HepG2 (cell line): ENCODE results near the gene GGA1. TPM values are rescaled to one million over a fixed set of nuclear protein-coding genes. Genes with fewer than 3 reads are reported as not detected.

Experiments
- ATF6 ChIP-seq: sonication (generic); formaldehyde crosslinking; conservative IDR thresholded peaks from 2 replicates; pipeline ENCODE4 v1.4.0; 2020; ENCODE audit warnings: missing genetic modification reagents
- CCDC6 ChIP-seq: sonication (generic); formaldehyde crosslinking; IDR thresholded peaks from 2 replicates; pipeline ENCODE4 v1.8.1; 2022; ENCODE audit warnings: mild to moderate bottlenecking, missing genetic modification reagents, moderate library complexity
- CTCF ChIP-seq: sonication (generic); formaldehyde crosslinking; IDR thresholded peaks from 2 replicates; pipeline ENCODE4 v1.5.0; 2020; ENCODE audit warnings: mild to moderate bottlenecking, missing genetic modification reagents, moderate library complexity
- ELF3 ChIP-seq: IDR thresholded peaks from 2 replicates; pipeline ENCODE4 v1.6.1; 2016; ENCODE audit warnings: missing genetic modification reagents, missing compliant biosample characterization
- MBD4 ChIP-seq: IDR thresholded peaks from 2 replicates; pipeline ENCODE4 v1.6.1; 2012; ENCODE audit warnings: low read length, inconsistent platforms, borderline replicate concordance
- MED1 ChIP-seq: sonication (generic); formaldehyde crosslinking; IDR thresholded peaks from 2 replicates; pipeline ENCODE4 v1.4.0; 2020; ENCODE audit warnings: missing genetic modification reagents
- NBN ChIP-seq: fragments of 450-650 bp; conservative IDR thresholded peaks from 2 replicates; pipeline ENCODE4 v1.6.1; 2017
- NCOA1 ChIP-seq: sonication (generic); formaldehyde crosslinking; IDR thresholded peaks from 2 replicates; pipeline ENCODE4 v1.9.0; 2021; ENCODE audit warnings: missing genetic modification reagents
- NR2F6 ChIP-seq, 2 experiments: IDR thresholded peaks; 2 replicates each; pipeline ENCODE4 v1.6.1; 2016; ENCODE audit warnings: antibody characterized with exemption in 1 of 2, mild to moderate bottlenecking in 1 of 2
- PHF21A ChIP-seq: sonication (generic); formaldehyde crosslinking; IDR thresholded peaks from 2 replicates; pipeline ENCODE4 v1.5.0; 2020; ENCODE audit warnings: mild to moderate bottlenecking, missing genetic modification reagents
- POGZ ChIP-seq: sonication (generic); formaldehyde crosslinking; IDR thresholded peaks from 2 replicates; pipeline ENCODE4 v1.4.0; 2020; ENCODE audit warnings: mild to moderate bottlenecking, missing genetic modification reagents
- PTBP1 ChIP-seq: fragments of 200-400 bp; formaldehyde crosslinking; IDR thresholded peaks from 2 replicates; pipeline ENCODE4 v1.6.1; 2018; ENCODE audit warnings: low read length, low read depth; ENCODE audit not compliant: poor library complexity, severe bottlenecking
- REL ChIP-seq: sonication (generic); formaldehyde crosslinking; conservative IDR thresholded peaks from 2 replicates; pipeline ENCODE4 v1.8.0; 2022; ENCODE audit warnings: mild to moderate bottlenecking, missing genetic modification reagents, moderate library complexity
- SIN3A ChIP-seq: IDR thresholded peaks from 2 replicates; pipeline ENCODE4 v1.6.1; 2011; ENCODE audit warnings: low read depth, mild to moderate bottlenecking, control low read depth, low read length, borderline replicate concordance
- SKI ChIP-seq: fragments of 450-650 bp; IDR thresholded peaks from one replicate; pipeline ENCODE4 v1.6.1; 2018; ENCODE audit warnings: mild to moderate bottlenecking; ENCODE audit not compliant: partially characterized antibody
- SMYD3 ChIP-seq: sonication (generic); formaldehyde crosslinking; IDR thresholded peaks from 2 replicates; pipeline ENCODE4 v1.8.1; 2023; ENCODE audit warnings: mild to moderate bottlenecking, missing genetic modification reagents
- TAF1 ChIP-seq: sonication (generic); formaldehyde crosslinking; IDR thresholded peaks from 2 replicates; pipeline ENCODE4 v1.4.0; 2020; ENCODE audit warnings: missing genetic modification reagents
- THAP8 ChIP-seq: sonication (generic); formaldehyde crosslinking; IDR thresholded peaks from 2 replicates; pipeline ENCODE4 v1.5.1; 2020; ENCODE audit warnings: missing genetic modification reagents, mild to moderate bottlenecking, borderline replicate concordance
- TIGD3 ChIP-seq: sonication (generic); formaldehyde crosslinking; IDR thresholded peaks from 2 replicates; pipeline ENCODE4 v1.5.1; 2020; ENCODE audit warnings: mild to moderate bottlenecking, missing genetic modification reagents, borderline replicate concordance
- TRAFD1 ChIP-seq: sonication (generic); formaldehyde crosslinking; IDR thresholded peaks from 2 replicates; pipeline ENCODE4 v1.5.1; 2020; ENCODE audit warnings: missing genetic modification reagents, mild to moderate bottlenecking, borderline replicate concordance
- ZNF253 ChIP-seq: sonication (generic); formaldehyde crosslinking; IDR thresholded peaks from 2 replicates; pipeline ENCODE4 v1.8.0; 2022; ENCODE audit warnings: mild to moderate bottlenecking, missing genetic modification reagents, borderline replicate concordance
- ZNF335 ChIP-seq: sonication (generic); formaldehyde crosslinking; IDR thresholded peaks from 2 replicates; pipeline ENCODE4 v1.4.0; 2020; ENCODE audit warnings: missing genetic modification reagents
- ZNF446 ChIP-seq: sonication (generic); formaldehyde crosslinking; IDR thresholded peaks from 2 replicates; pipeline ENCODE4 v1.5.0; 2020; ENCODE audit warnings: mild to moderate bottlenecking, missing genetic modification reagents
- ZNF562 ChIP-seq: sonication (generic); formaldehyde crosslinking; IDR thresholded peaks from 2 replicates; pipeline ENCODE4 v1.8.0; 2022; ENCODE audit warnings: missing genetic modification reagents, borderline replicate concordance
- ZNF564 ChIP-seq: sonication (generic); formaldehyde crosslinking; IDR thresholded peaks from 2 replicates; pipeline ENCODE4 v1.8.1; 2023; ENCODE audit warnings: mild to moderate bottlenecking, missing genetic modification reagents
- ZSCAN20 ChIP-seq: sonication (generic); formaldehyde crosslinking; IDR thresholded peaks from 2 replicates; pipeline ENCODE4 v1.4.0; 2020; ENCODE audit warnings: missing genetic modification reagents, mild to moderate bottlenecking, borderline replicate concordance
- polyA plus RNA-seq, 8 experiments: library from polyadenylated mRNA; depleted of rRNA in 3 of 8; stranded (reverse) in 7 of 8; unstranded in 1 of 8; fragments of >200 nt; fragmentation: Illumina TruSeq in 4 of 8; extraction: Trizol in 4 of 8; gene quantifications; 2 replicates each; pipeline versions ENCODE4 v1.2.1 to v1.2.3, GENCODE V29; 2011 to 2016; ENCODE audit warnings: low read depth in 4 of 8, missing spikeins in 1 of 8, mixed read lengths in 1 of 8; ENCODE audit not compliant: insufficient read depth in 1 of 8
- total RNA-seq, 5 experiments: library from RNA; depleted of rRNA; stranded (reverse); fragments of >200 nt; fragmentation: Illumina TruSeq; extraction: Trizol; gene quantifications; 2 replicates each; pipeline ENCODE4 v1.2.3, GENCODE V29; 2016; ENCODE audit warnings: low read depth in 1 of 5

The GGA1 gene
- total and polyA plus RNA-seq, 2 of the 13 experiments (the other 11 are each of a cell fraction or from before 2014, with no cell fraction given): 29.1 to 87.2 TPM

- TF ChIP-seq TRAFD1 (CRISPR knock-in tag) (no peak), ZNF335 (CRISPR knock-in tag) (no peak), NCOA1 (CRISPR knock-in tag) (no peak), SKI (no peak), ZNF253 (no peak), ZNF562 (CRISPR knock-in tag) (no peak), ATF6 (CRISPR knock-in tag) (no peak), CCDC6 (CRISPR knock-in tag) (0 out of 2 replicates have a peak, but pooled peaks have one; percentile 18), THAP8 (CRISPR knock-in tag) (no peak), REL (CRISPR knock-in tag) (no peak), PTBP1 (no peak), MED1 (no peak), MBD4 (no peak), ZNF446 (CRISPR knock-in tag) (no peak), ELF3 (CRISPR knock-in tag) (no peak), SMYD3 (CRISPR knock-in tag) (0 out of 2 replicates have a peak, but pooled peaks have one; percentile 15), NBN (no peak), CTCF (CRISPR knock-in tag) (no peak), SIN3A (no peak), PHF21A (no peak), POGZ (peak; percentile 8; the same call in 1 of the 2 replicates), ZNF564 (CRISPR knock-in tag) (no peak), TAF1 (CRISPR knock-in tag) (no peak), ZSCAN20 (no peak), NR2F6 (IDR thresholded peaks at IDR 0.05) (no peak), NR2F6 (CRISPR knock-in tag; IDR thresholded peaks at IDR 0.05) (no peak), TIGD3 (CRISPR knock-in tag) (no peak)
These were observed 38.0 kb upstream of the GGA1 start (continued) for GRCh38 chr22:37570661-37570976.
